IPS DF 6.9 (cell line): ENCODE data around the gene ADARB2.

Experiments used
- DNase-seq: peaks from one replicate; pipeline ENCODE4 v3.0.0-alpha.2; 2013; ENCODE audit warnings: low read depth, low spot score
- H3K27ac ChIP-seq: one replicate; pipeline ENCODE4 v1.5.1; 2013; ENCODE audit warnings: low read length, control low read depth
- H3K27me3 ChIP-seq: 2 replicates; pipeline ENCODE4 v1.6.1; 2013; ENCODE audit warnings: mild to moderate bottlenecking, low read length; ENCODE audit not compliant: control insufficient read depth, insufficient read depth
- H3K36me3 ChIP-seq: 2 replicates; pipeline ENCODE4 v1.6.1; 2013; ENCODE audit warnings: low read length; ENCODE audit not compliant: control insufficient read depth, insufficient read depth
- H3K4me1 ChIP-seq: 2 replicates; pipeline ENCODE4 v1.6.1; 2013; ENCODE audit warnings: low read length; ENCODE audit not compliant: control insufficient read depth, insufficient read depth
- H3K4me3 ChIP-seq: 2 replicates; pipeline ENCODE4 v1.5.1; 2013; ENCODE audit warnings: mild to moderate bottlenecking, low read length
- H3K9me3 ChIP-seq: 2 replicates; pipeline ENCODE4 v1.6.1; 2013; ENCODE audit warnings: low read length, inconsistent platforms; ENCODE audit not compliant: control insufficient read depth, insufficient read depth
- WGBS: extraction: QIAGEN DNeasy Blood & Tissue Kit; methylation state at CpG from one replicate; pipeline ENCODE4 v1.1.7; 2013; ENCODE audit warnings: mixed read lengths, missing lambda C conversion rate; ENCODE audit not compliant: insufficient read length, insufficient coverage; 5-methylcytosine and 5-hydroxymethylcytosine counted together

Gene ADARB2

GRCh38 chr10:1581189-1581588 lies 156.1 kb downstream of the ADARB2 start:
- Histone ChIP-seq H3K27me3 (no peaks in the 10 kb centered on the region), H3K4me3 (no peak overlapping the region), H3K4me1 (no peaks in the 10 kb centered on the region), H3K36me3 (no peaks in the 10 kb centered on the region), H3K9me3 (no peaks in the 10 kb centered on the region), H3K27ac (no peak overlapping the region)
- DNase-seq = no peak
- no CpG with 5 or more reads among the region's 11 CpGs for WGBS

GRCh38 chr10:1579671-1580070 lies 157.7 kb downstream of the ADARB2 start:
- Histone ChIP-seq H3K27ac (no peak overlapping the region), H3K27me3 (no peaks in the 10 kb centered on the region), H3K36me3 (no peaks in the 10 kb centered on the region), H3K4me1 (no peaks in the 10 kb centered on the region), H3K9me3 (no peaks in the 10 kb centered on the region), H3K4me3 (no peak overlapping the region)
- WGBS = no CpG with 5 or more reads among the region's 9 CpGs
- no peak for DNase-seq

- Histone ChIP-seq H3K27ac (no peak overlapping the region), H3K4me1 (no peaks in the 10 kb centered on the region), H3K9me3 (no peaks in the 10 kb centered on the region), H3K36me3 (no peaks in the 10 kb centered on the region), H3K4me3 (no peak overlapping the region), H3K27me3 (no peaks in the 10 kb centered on the region)
- WGBS = no CpG with 5 or more reads among the region's 7 CpGs
- no peak for DNase-seq
These were observed 158.2 kb downstream of the ADARB2 start for GRCh38 chr10:1579141-1579491.

- DNase-seq = no peak
- H3K9me3 ChIP-seq = no peaks in the 10 kb centered on the region
- H3K27ac ChIP-seq = no peak overlapping the region
- H3K36me3 ChIP-seq = no peaks in the 10 kb centered on the region
- no peaks in the 10 kb centered on the region for H3K4me1 ChIP-seq
- WGBS = no CpG with 5 or more reads among the region's 19 CpGs
- no peaks in the 10 kb centered on the region for H3K27me3 ChIP-seq
- no peak overlapping the region for H3K4me3 ChIP-seq
These were observed 158.8 kb downstream of the ADARB2 start for GRCh38 chr10:1578392-1579140.

- no peaks in the 10 kb centered on the region for H3K36me3 ChIP-seq
- WGBS = no CpG with 5 or more reads among the region's 8 CpGs
- no peak overlapping the region for H3K27ac ChIP-seq
- H3K4me1 ChIP-seq = no peaks in the 10 kb centered on the region
- H3K9me3 ChIP-seq = no peaks in the 10 kb centered on the region
- H3K4me3 ChIP-seq = no peak overlapping the region
- no peaks in the 10 kb centered on the region for H3K27me3 ChIP-seq
- DNase-seq = no peak
These were observed 159.4 kb downstream of the ADARB2 start for GRCh38 chr10:1577945-1578344.

- no peaks in the 10 kb centered on the region; the same call in 1 of the 2 replicates for H3K4me1 ChIP-seq
- no peak for DNase-seq
- no peaks in the 10 kb centered on the region for H3K9me3 ChIP-seq
- no peak overlapping the region for H3K4me3 ChIP-seq
- no peaks in the 10 kb centered on the region for H3K36me3 ChIP-seq
- no CpG with 5 or more reads among the region's 9 CpGs for WGBS
- no peak overlapping the region for H3K27ac ChIP-seq
- H3K27me3 ChIP-seq = no peaks in the 10 kb centered on the region
These were observed 160.0 kb downstream of the ADARB2 start for GRCh38 chr10:1577373-1577770.

- WGBS = no CpG with 5 or more reads among the region's 16 CpGs
- H3K9me3 ChIP-seq = no peaks in the 10 kb centered on the region
- no peaks in the 10 kb centered on the region; the same call in 1 of the 2 replicates for H3K4me1 ChIP-seq
- H3K27ac ChIP-seq = no peak overlapping the region
- H3K27me3 ChIP-seq = no peaks in the 10 kb centered on the region
- H3K36me3 ChIP-seq = no peaks in the 10 kb centered on the region
- no peak for DNase-seq
- no peak overlapping the region for H3K4me3 ChIP-seq
These were observed 160.6 kb downstream of the ADARB2 start for GRCh38 chr10:1576467-1577372.

- WGBS = no CpG with 5 or more reads among the region's 13 CpGs
- Histone ChIP-seq H3K4me3 (no peak overlapping the region), H3K4me1 (no peaks in the 10 kb centered on the region; the same call in 1 of the 2 replicates), H3K27ac (no peak overlapping the region), H3K36me3 (no peaks in the 10 kb centered on the region), H3K27me3 (no peaks in the 10 kb centered on the region), H3K9me3 (no peaks in the 10 kb centered on the region)
- no peak for DNase-seq
These were observed 161.7 kb downstream of the ADARB2 start for GRCh38 chr10:1575481-1576244.

- WGBS = no CpG with 5 or more reads among the region's 2 CpGs
- Histone ChIP-seq H3K27me3 (no peaks in the 10 kb centered on the region), H3K4me3 (no peak overlapping the region), H3K9me3 (no peaks in the 10 kb centered on the region), H3K36me3 (no peaks in the 10 kb centered on the region), H3K4me1 (no peaks in the 10 kb centered on the region; the same call in 1 of the 2 replicates), H3K27ac (no peak overlapping the region)
- no peak for DNase-seq
These were observed 162.6 kb downstream of the ADARB2 start for GRCh38 chr10:1574719-1575118.

GRCh38 chr10:1573981-1574380 lies 163.3 kb downstream of the ADARB2 start:
- no peak overlapping the region for H3K27ac ChIP-seq
- H3K36me3 ChIP-seq = no peaks in the 10 kb centered on the region
- no CpG with 5 or more reads among the region's 12 CpGs for WGBS
- H3K4me3 ChIP-seq = no peak overlapping the region
- no peaks in the 10 kb centered on the region; the same call in 1 of the 2 replicates for H3K4me1 ChIP-seq
- H3K9me3 ChIP-seq = no peaks in the 10 kb centered on the region
- H3K27me3 ChIP-seq = no peaks in the 10 kb centered on the region
- DNase-seq = no peak
